K562 (cell line): ENCODE data around the gene MBNL2.

Experiments used
- CTCF ChIP-seq, 3 experiments: IDR thresholded peaks in 2 of 3; conservative IDR thresholded peaks in 1 of 3; 2 replicates each; pipeline ENCODE4 v1.5.1; 2011 to 2012; ENCODE audit warnings: low read length in 3 of 3, mild to moderate bottlenecking in 3 of 3, control low read depth in 2 of 3, improper control_type of control experiment in 1 of 3, inconsistent platforms in 1 of 3, low read depth in 1 of 3, mixed read lengths in 1 of 3, moderate library complexity in 1 of 3; ENCODE audit not compliant: insufficient read depth in 2 of 3
- PHF8 ChIP-seq: fragments of 200-600 bp; sonication (generic); IDR thresholded peaks from 2 replicates; pipeline ENCODE4 v1.6.1; 2012; ENCODE audit warnings: mixed run types, mild to moderate bottlenecking, inconsistent platforms, low read length, moderate library complexity, borderline replicate concordance
- STAT6 ChIP-seq: sonication (generic); formaldehyde crosslinking; IDR thresholded peaks from 2 replicates; pipeline ENCODE4 v1.8.1; 2023; ENCODE audit warnings: mild to moderate bottlenecking, missing genetic modification reagents
- TAF1 ChIP-seq: IDR thresholded peaks from 2 replicates; pipeline ENCODE4 v1.6.1; 2011; ENCODE audit warnings: mild to moderate bottlenecking, low read length, moderate library complexity; ENCODE audit not compliant: insufficient read depth, control insufficient read depth, severe bottlenecking; ENCODE audit errors: extremely low read depth
- THRA ChIP-seq: fragments of 450-650 bp; IDR thresholded peaks from 2 replicates; pipeline ENCODE4 v1.6.1; 2017; ENCODE audit warnings: mild to moderate bottlenecking, moderate library complexity
- ZNF212 ChIP-seq: fragments of 450-650 bp; formaldehyde crosslinking; IDR thresholded peaks from 2 replicates; pipeline ENCODE4 v1.4.0; 2020; ENCODE audit warnings: mild to moderate bottlenecking

- TF ChIP-seq STAT6 (CRISPR knock-in tag), result no peak
- no peak for TF ChIP-seq CTCF (IDR thresholded peaks at IDR 0.05 in 2 of 3, conservative IDR thresholded peaks at IDR 0.05 in 1 of 3; ENCODE audit: insufficient read depth in 2 of 3, low read depth in 1 of 3, low read length in 3 of 3)
- no peak for TF ChIP-seq THRA
- TF ChIP-seq ZNF212 (CRISPR knock-in tag), result no peak
- no peak for TF ChIP-seq TAF1
- no peak for TF ChIP-seq PHF8
Measured at GRCh38 chr13:97200081-97200942, 21.8 kb upstream of the MBNL2 start.
